GM23338 (cell line): ENCODE data around the gene YIF1A. TPM values are rescaled to one million over a fixed set of nuclear protein-coding genes. Genes with fewer than 3 reads are reported as not detected.

Experiments
- ATAC-seq: fragments of 200-7000 bp; cut with Tn5 transposase; 3 replicates; pipeline ENCODE4 v1.9.1; 2020
- DNase-seq: peaks from one replicate; pipeline ENCODE4 v3.0.0-alpha.2; 2015; ENCODE audit warnings: low spot score
- H2AFZ ChIP-seq: fragments of 200-600 bp; sonication (generic); 2 replicates; pipeline ENCODE4 v1.8.0; 2016; ENCODE audit warnings: antibody characterized with exemption, mild to moderate bottlenecking, moderate library complexity
- H3F3A ChIP-seq: fragments of 200-600 bp; sonication (generic); replicated peaks from 2 replicates; pipeline ENCODE4 v1.8.0; 2017; ENCODE audit warnings: antibody characterized with exemption, mixed run types, low read depth
- H3K27ac ChIP-seq: fragments of 200-600 bp; sonication (generic); 2 replicates; pipeline ENCODE4 v1.6.1; 2016; ENCODE audit warnings: low read depth
- H3K27me3 ChIP-seq: fragments of 200-600 bp; sonication (generic); 2 replicates; pipeline ENCODE4 v1.8.0; 2016; ENCODE audit warnings: mild to moderate bottlenecking, mixed run types, moderate library complexity; ENCODE audit not compliant: insufficient read depth
- H3K36me3 ChIP-seq: fragments of 200-600 bp; sonication (generic); 2 replicates; pipeline ENCODE4 v1.8.0; 2016; ENCODE audit warnings: mild to moderate bottlenecking; ENCODE audit not compliant: insufficient read depth
- H3K4me1 ChIP-seq: fragments of 200-600 bp; sonication (generic); 2 replicates; pipeline ENCODE4 v1.8.0; 2016; ENCODE audit warnings: mild to moderate bottlenecking, moderate library complexity; ENCODE audit not compliant: insufficient read depth
- H3K4me2 ChIP-seq: fragments of 200-600 bp; sonication (generic); 2 replicates; pipeline ENCODE4 v1.7.1; 2017; ENCODE audit warnings: mixed run types
- H3K4me3 ChIP-seq: fragments of 200-600 bp; sonication (generic); 2 replicates; pipeline ENCODE4 v1.6.1; 2016; ENCODE audit warnings: mixed run types
- H3K79me2 ChIP-seq: fragments of 200-600 bp; sonication (generic); replicated peaks from 2 replicates; pipeline ENCODE4 v1.8.0; 2017; ENCODE audit warnings: mild to moderate bottlenecking; ENCODE audit not compliant: insufficient read depth
- H3K9me2 ChIP-seq: fragments of 200-600 bp; sonication (generic); 2 replicates; pipeline ENCODE4 v1.8.0; 2017; ENCODE audit not compliant: insufficient read depth
- H4K20me1 ChIP-seq: fragments of 200-600 bp; sonication (generic); replicated peaks from 2 replicates; pipeline ENCODE4 v1.8.0; 2017; ENCODE audit warnings: mild to moderate bottlenecking; ENCODE audit not compliant: insufficient read depth
- H3K27ac Mint-ChIP-seq: 2 replicates; pipeline ENCODE4 v1.8.0; 2020; ENCODE audit warnings: inconsistent platforms, mild to moderate bottlenecking, moderate library complexity, mixed read lengths
- H3K27me3 Mint-ChIP-seq: 3 replicates; pipeline ENCODE4 v1.8.0; 2022; ENCODE audit warnings: low read depth, mild to moderate bottlenecking, moderate library complexity, mixed read lengths, inconsistent platforms; ENCODE audit not compliant: insufficient read depth, poor library complexity
- H3K36me3 Mint-ChIP-seq: 3 replicates; pipeline ENCODE4 v1.8.0; 2021; ENCODE audit warnings: low read depth, mild to moderate bottlenecking, inconsistent platforms, moderate library complexity, mixed read lengths
- H3K4me1 Mint-ChIP-seq: 3 replicates; pipeline ENCODE4 v1.8.0; 2020; ENCODE audit warnings: mild to moderate bottlenecking, inconsistent platforms, mixed read lengths
- H3K4me3 Mint-ChIP-seq: 3 replicates; pipeline ENCODE4 v1.8.0; 2021; ENCODE audit warnings: moderate library complexity, mild to moderate bottlenecking, inconsistent platforms, mixed read lengths
- H3K9me3 Mint-ChIP-seq: 3 replicates; pipeline ENCODE4 v1.8.0; 2020; ENCODE audit warnings: moderate library complexity, mild to moderate bottlenecking, inconsistent platforms, mixed read lengths
- CTCF ChIP-seq, 2 experiments: fragments of 200-600 bp in 1 of 2; sonication (generic) in 1 of 2; conservative IDR thresholded peaks; 2 replicates each; pipeline versions ENCODE4 v1.5.1 to v1.6.1; 2016 to 2017; ENCODE audit warnings: antibody characterized with exemption in 2 of 2, low read depth in 2 of 2, mild to moderate bottlenecking in 2 of 2, moderate library complexity in 1 of 2
- EZH2phosphoT487 ChIP-seq: fragments of 200-600 bp; sonication (generic); IDR thresholded peaks from one replicate; pipeline ENCODE4 v1.8.1; 2018; ENCODE audit warnings: antibody characterized with exemption; ENCODE audit not compliant: unreplicated experiment
- JUNB ChIP-seq: IDR thresholded peaks from one replicate; pipeline ENCODE4 v1.6.1; 2016; ENCODE audit warnings: antibody characterized with exemption; ENCODE audit not compliant: unreplicated experiment
- NANOG ChIP-seq: IDR thresholded peaks from 2 replicates; pipeline ENCODE4 v1.6.1; 2016; ENCODE audit warnings: antibody characterized with exemption, borderline replicate concordance
- POLR2AphosphoS5 ChIP-seq: IDR thresholded peaks from 2 replicates; pipeline ENCODE4 v1.6.1; 2016; ENCODE audit warnings: antibody characterized with exemption, low read depth
- STAT1 ChIP-seq: IDR thresholded peaks from one replicate; pipeline ENCODE4 v1.6.1; 2016; ENCODE audit warnings: antibody characterized with exemption; ENCODE audit not compliant: unreplicated experiment
- ZNF114 ChIP-seq: fragments of 250-450 bp; sonication (Bioruptor Pico); IDR thresholded peaks from 2 replicates; pipeline ENCODE4 v1.5.0; 2020; ENCODE audit warnings: mild to moderate bottlenecking, moderate library complexity
- ZNF462 ChIP-seq: fragments of 250-450 bp; sonication (Bioruptor Pico); IDR thresholded peaks from 2 replicates; pipeline ENCODE4 v1.5.0; 2020; ENCODE audit warnings: mild to moderate bottlenecking, moderate library complexity
- polyA plus RNA-seq: library from polyadenylated mRNA; unstranded; fragments of >200 nt; fragmentation: Nextera tagmentation; extraction: Ambion mirVana; gene quantifications from 2 replicates; pipeline ENCODE4 v1.2.1, GENCODE V29; 2016
- total RNA-seq: library from RNA; depleted of rRNA; stranded (reverse); fragments of >200 nt; shearing (Covaris generic); gene quantifications from 2 replicates; pipeline ENCODE4 v1.2.3, GENCODE V29; 2014
- TF ChIP-seq, protein P1 (sequence below): IDR thresholded peaks from one replicate; pipeline ENCODE4 v1.6.1; 2018; ENCODE audit warnings: antibody characterized with exemption; ENCODE audit not compliant: unreplicated experiment
- TF ChIP-seq, protein P2 (sequence below): IDR thresholded peaks from 2 replicates; pipeline ENCODE4 v1.6.1; 2016; ENCODE audit warnings: antibody characterized with exemption

Gene YIF1A
- total and polyA plus RNA-seq, 2 experiments from 2014 or later = 75.6 to 87.0 TPM

DNA sequence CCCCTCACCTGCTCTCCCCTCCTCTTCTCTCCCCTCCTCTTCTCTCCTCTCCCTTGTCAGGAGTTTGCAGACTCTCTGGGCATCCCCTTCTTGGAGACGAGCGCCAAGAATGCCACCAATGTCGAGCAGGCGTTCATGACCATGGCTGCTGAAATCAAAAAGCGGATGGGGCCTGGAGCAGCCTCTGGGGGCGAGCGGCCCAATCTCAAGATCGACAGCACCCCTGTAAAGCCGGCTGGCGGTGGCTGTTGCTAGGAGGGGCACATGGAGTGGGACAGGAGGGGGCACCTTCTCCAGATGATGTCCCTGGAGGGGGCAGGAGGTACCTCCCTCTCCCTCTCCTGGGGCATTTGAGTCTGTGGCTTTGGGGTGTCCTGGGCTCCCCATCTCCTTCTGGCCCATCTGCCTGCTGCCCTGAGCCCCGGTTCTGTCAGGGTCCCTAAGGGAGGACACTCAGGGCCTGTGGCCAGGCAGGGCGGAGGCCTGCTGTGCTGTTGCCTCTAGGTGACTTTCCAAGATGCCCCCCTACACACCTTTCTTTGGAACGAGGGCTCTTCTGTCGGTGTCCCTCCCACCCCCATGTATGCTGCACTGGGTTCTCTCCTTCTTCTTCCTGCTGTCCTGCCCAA lies 12.8 kb downstream of the YIF1A start:
- Histone ChIP-seq H3K27ac (no peak overlapping the region), H3K4me3 (no peak overlapping the region), H3K36me3 (no peaks in the 10 kb centered on the region), H3K27me3 (no peaks in the 10 kb centered on the region), H3K9me2 (no peaks in the 10 kb centered on the region), H2AFZ (no peak overlapping the region), H3K79me2 (peaks cover 2% of the 10 kb centered on the region), H3K4me1 (peaks cover 3% of the 10 kb centered on the region; the same call in 1 of the 2 replicates), H3F3A (0 out of 2 replicates have a peak, but pooled peaks cover 2% of the 10 kb centered on the region), H3K4me2 (no peak overlapping the region), H4K20me1 (no peaks in the 10 kb centered on the region)
- peaks cover 15% of the 10 kb centered on the region for H3K4me1 Mint-ChIP-seq
- H3K27ac Mint-ChIP-seq = no peak overlapping the region
- no peak for TF ChIP-seq NANOG
- no peak for TF ChIP-seq JUNB
- TF ChIP-seq, protein P1, sequence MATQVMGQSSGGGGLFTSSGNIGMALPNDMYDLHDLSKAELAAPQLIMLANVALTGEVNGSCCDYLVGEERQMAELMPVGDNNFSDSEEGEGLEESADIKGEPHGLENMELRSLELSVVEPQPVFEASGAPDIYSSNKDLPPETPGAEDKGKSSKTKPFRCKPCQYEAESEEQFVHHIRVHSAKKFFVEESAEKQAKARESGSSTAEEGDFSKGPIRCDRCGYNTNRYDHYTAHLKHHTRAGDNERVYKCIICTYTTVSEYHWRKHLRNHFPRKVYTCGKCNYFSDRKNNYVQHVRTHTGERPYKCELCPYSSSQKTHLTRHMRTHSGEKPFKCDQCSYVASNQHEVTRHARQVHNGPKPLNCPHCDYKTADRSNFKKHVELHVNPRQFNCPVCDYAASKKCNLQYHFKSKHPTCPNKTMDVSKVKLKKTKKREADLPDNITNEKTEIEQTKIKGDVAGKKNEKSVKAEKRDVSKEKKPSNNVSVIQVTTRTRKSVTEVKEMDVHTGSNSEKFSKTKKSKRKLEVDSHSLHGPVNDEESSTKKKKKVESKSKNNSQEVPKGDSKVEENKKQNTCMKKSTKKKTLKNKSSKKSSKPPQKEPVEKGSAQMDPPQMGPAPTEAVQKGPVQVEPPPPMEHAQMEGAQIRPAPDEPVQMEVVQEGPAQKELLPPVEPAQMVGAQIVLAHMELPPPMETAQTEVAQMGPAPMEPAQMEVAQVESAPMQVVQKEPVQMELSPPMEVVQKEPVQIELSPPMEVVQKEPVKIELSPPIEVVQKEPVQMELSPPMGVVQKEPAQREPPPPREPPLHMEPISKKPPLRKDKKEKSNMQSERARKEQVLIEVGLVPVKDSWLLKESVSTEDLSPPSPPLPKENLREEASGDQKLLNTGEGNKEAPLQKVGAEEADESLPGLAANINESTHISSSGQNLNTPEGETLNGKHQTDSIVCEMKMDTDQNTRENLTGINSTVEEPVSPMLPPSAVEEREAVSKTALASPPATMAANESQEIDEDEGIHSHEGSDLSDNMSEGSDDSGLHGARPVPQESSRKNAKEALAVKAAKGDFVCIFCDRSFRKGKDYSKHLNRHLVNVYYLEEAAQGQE = no peak
- TF ChIP-seq STAT1 = no peak
- TF ChIP-seq ZNF462 (CRISPR knock-in tag) = no peak
- no peak for TF ChIP-seq CTCF (conservative IDR thresholded peaks at IDR 0.05; ENCODE audit: low read depth in 2 of 2)
- no peak for TF ChIP-seq POLR2AphosphoS5
- TF ChIP-seq ZNF114 (CRISPR knock-in tag) = no peak
- TF ChIP-seq, protein P2, sequence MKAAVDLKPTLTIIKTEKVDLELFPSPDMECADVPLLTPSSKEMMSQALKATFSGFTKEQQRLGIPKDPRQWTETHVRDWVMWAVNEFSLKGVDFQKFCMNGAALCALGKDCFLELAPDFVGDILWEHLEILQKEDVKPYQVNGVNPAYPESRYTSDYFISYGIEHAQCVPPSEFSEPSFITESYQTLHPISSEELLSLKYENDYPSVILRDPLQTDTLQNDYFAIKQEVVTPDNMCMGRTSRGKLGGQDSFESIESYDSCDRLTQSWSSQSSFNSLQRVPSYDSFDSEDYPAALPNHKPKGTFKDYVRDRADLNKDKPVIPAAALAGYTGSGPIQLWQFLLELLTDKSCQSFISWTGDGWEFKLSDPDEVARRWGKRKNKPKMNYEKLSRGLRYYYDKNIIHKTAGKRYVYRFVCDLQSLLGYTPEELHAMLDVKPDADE = no peak
- TF ChIP-seq EZH2phosphoT487 = no peak
- no peak for DNase-seq
- H3K4me3 Mint-ChIP-seq = no peak overlapping the region
- H3K36me3 Mint-ChIP-seq = peaks cover 28% of the 10 kb centered on the region
- no peaks in the 10 kb centered on the region for H3K9me3 Mint-ChIP-seq
- H3K27me3 Mint-ChIP-seq = peaks cover 18% of the 10 kb centered on the region
- no peak for ATAC-seq
